Hematopoietic multipotent progenitor cell (in vitro differentiated cells): ENCODE results near the gene TIAM2. TPM values are rescaled to one million over a fixed set of nuclear protein-coding genes. Genes with fewer than 3 reads are reported as not detected.

ENCODE experiments used
- DNase-seq, 3 donors: peaks; one replicate each; pipeline ENCODE4 v3.0.0-alpha.2; 2011 to 2015; ENCODE audit warnings: low read depth in 2 of 3, low spot score in 2 of 3
- total RNA-seq: library from RNA; depleted of rRNA; stranded (reverse); fragments of >200 nt; gene quantifications from one replicate; pipeline ENCODE4 v1.2.3, GENCODE V29; 2012

TIAM2 gene
- total RNA-seq, 1 donor: 1.1 TPM

DNA sequence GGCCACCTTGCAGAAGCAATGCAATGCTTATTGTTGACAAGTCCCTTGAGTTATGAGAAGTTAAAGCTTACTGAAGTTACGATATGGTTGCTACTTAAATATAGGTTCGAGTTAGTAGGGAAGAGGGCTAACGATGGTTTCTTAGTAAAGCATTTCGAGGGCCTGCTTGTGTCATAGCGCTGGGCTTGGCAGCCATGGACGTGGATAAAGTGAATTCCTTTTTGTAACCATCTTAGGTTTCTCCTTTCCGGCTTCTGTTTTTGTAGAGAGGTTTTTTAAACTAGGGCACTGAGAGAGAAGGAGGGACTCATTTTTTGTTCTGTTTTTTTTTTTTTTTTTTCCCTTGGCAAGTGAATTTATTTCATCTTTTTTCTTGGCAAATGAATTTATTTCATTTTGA lies 27.6 kb downstream of the TIAM2 start:
- no peak for DNase-seq

DNA sequence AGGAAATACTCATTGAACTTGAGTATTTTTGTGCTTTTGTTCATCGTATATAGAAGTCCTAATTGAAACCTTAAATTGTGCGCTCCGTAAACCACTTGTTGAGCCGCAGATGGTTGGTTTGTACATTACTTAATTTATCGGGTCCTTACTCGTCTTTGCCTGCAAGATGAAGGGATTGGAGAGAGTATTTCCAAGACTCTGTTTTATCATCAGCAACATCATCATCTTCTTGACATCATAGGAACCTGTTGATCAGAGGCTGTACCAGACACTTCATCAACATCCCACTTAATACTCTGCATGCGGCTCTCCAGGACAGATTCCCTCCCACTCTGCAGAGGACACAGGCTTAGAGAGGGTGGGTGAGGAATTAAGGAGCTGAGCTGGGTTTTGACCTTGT lies 28.6 kb downstream of the TIAM2 start:
- no peak for DNase-seq

DNA sequence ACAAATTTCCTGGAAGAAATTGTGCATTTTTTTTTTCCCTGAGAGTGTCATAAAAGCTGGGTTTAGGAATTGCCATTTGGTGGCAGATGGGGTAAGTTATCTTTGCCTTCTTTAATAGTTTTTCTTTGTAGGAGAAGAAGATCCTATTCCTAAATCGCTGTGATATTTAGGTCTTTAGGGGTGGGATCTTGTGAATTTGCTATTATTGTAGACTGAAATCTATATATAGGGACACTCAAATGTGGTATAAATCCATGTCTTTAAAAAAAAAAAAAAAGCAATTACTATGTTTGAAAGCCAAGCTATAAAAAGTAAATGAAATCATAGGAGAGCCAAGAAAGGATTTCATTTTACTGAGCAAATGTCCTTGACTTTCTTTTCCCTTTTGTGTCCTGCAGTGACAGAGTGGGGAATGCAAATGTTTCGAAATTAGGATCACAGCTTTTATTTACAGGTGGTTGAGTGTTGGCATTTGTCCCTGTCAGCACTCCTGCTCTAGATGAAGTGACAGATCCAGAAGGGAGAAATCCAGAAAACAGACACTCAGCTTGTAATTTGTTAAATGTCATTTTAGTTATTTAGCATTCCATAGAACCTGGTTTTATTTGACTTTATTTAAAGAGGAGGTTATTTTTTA lies 29.4 kb downstream of the TIAM2 start:
- DNase-seq: no peak

DNA sequence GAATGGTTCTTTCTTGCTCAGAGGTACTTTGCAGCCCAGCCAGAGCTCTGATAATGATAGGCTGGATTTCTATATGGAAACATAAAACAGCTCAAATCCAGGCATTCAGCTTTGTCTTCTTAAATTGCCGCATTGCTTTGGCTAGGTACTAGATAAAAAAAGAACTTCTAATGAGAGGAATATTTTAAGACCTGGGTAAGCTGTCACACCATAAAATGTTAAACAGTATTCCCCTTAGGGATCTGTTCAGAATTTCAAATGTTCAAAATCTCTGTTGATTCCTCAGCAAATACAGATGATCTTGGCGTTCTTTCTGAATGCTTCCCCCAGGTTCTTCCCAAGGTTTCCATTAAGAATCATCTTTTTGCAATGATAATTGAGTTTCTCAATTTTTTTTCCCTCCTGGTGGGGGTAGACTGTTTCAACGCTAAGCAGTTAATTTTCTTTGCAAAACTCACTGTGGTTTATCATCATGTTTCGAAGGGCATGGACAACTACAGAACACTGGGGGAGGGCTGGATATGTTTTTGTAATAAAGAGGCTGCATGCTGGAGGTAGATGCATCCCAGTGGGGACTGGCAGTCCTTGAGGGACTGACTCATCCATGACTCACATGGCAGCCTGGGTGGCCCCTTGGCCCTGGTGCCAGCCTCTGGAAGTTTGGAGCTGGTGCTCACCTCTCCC lies 31.0 kb downstream of the TIAM2 start:
- DNase-seq: peak in 1 of 3 donors; percentile 5

DNA sequence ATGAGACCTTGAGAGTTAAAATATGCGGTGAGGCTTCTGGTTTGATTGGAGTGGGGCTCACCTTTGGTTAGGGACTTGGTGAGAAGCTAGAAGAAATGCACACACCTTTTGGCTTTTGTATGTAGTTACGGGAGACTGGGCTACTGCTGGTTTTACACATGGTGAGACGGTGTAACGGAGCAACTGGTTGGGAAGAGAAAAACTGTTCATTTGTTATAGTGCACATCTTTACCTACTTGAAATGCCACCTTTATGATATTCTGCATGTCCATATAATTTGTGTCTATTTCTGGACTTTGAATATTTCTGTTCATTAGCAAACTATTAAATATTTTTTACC lies 31.6 kb downstream of the TIAM2 start:
- no peak for DNase-seq

DNA sequence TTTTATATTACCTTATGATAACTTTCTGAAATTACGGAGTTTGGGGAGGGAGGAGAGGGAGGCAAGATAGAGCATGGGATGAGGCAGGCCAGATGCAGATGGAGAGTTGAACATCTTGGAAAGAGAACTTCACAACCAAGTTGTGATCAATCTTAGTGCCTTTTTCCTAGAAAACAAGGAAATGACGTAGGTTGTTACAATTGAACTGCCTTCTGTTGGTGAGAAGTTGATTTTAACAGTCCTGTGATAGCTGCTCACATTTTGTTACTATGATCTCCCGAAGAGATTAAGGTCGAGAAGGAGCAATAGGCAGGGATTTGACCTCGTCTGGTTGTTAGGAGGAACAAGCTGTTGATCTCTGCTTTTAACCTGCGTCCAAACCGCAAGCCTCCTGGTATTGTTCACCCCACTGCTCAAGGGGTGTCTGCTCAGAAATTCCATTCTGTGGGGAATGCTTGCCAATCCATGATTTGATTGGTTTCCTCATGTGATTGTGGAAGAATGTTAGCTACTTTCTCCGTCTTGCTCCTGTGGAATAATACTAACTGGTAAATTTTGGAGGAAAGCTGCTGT lies 35.1 kb downstream of the TIAM2 start:
- no peak for DNase-seq

DNA sequence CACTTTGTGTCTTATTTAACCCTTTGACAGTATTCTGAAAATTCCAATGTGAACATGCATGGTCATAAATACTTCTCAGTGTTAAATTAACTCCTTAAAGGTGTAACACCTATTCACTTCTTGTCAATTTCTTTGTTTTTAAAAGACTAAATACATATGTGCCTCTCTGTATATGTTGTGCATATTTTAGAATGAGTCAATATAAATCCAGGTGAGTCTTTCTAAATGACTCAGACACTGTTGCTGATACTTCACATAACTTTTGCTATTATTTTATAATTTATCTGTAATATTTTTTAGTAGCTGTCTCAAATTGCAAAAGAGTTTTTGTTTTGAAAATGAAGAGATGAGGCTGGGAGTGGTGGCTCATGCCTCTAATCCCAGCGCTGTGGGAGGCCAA lies 36.0 kb downstream of the TIAM2 start:
- no peak for DNase-seq

DNA sequence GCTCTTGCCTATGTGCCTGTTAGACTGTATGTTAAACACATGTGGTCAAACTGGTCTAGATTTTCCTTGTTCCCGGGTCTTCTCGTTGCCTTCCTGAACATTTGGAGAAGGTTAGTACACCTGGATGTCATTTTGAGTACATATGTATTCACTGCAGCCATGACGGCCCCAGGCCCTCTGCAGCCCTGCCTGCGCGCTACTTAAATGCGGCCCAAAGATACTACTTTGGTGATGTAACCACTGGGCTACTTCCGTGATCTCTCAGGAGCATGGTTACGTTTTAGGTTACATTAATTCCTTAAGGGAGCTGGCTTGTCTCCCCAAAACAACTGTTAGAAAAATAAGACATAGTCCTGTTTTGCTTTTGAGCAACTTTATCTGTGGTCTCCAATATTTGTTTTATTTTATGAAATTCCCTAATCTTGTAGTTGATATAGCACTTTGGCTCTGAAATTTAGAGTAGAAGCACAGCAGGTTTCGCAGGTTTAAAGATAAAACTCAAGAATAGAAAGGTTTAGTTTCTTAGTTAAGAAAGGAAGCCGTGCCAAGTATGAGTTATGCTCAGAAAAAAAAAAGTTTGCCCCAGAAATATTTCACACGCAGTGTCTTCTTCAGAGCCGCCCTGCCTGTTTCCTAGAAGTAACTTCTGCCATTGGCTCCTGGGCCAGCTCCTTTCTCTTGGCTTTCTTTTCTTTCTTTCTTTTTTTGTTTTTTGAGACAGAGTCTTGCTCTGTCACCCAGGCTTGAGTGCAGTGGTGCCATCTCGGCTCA lies 38.1 kb downstream of the TIAM2 start:
- DNase-seq: no peak

DNA sequence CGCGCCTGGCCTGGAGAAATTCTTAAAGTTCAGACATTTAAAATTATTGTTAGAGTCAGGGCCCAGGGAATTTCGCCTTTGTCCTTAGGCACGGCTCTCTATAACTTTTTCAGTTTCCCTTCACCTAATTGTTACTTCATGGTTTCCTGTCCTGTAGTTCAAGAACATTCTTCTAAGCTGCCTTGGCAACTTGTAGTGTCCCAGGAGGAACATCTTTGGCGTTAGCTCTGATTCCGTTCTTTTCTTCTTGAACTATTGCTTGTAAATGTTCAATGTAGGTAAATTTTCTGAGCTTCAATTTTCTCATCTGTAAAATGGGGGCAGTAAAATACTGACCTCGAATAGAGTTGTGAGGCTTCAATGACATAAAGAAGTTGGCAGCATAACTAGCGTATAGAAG lies 41.8 kb downstream of the TIAM2 start:
- no peak for DNase-seq

DNA sequence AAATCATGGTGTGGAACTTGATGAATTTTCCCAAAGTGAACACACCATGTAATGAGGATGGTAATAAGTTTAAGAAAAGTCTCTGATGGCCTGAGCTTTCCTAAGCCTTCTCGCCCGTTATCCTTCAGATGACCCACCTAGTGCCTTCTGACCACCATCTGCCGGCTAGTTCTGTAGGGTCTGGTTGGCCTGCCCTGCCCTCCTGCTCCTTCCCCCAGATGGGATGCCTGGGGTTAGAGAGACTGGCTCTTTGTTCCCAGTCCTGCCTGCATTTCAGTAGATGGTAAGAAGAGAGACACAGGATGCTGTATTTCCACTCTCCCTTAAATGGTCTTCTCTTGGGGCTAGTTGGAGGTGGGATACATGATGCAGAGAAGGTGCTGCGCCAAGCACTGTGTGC lies 43.0 kb downstream of the TIAM2 start:
- no peak for DNase-seq

DNA sequence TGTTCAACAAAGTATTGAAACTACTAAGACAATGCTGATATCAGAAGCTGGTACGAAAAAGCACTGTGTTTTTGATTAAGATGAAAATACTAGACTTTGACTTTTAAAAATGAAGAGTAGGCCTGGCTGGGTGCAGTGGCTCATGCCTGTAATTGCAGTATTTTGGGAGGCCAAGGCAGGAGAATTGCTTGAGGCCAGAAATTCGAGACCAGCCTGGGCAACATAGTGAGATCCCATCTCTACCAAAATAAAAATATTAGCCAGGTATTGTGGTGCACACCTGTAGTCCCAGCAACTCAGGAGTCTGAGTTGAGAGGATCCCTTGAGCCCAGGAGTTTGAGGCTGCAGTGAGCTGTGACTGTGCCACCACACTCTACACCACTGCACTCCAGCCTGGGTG lies 43.4 kb downstream of the TIAM2 start:
- no peak for DNase-seq

DNA sequence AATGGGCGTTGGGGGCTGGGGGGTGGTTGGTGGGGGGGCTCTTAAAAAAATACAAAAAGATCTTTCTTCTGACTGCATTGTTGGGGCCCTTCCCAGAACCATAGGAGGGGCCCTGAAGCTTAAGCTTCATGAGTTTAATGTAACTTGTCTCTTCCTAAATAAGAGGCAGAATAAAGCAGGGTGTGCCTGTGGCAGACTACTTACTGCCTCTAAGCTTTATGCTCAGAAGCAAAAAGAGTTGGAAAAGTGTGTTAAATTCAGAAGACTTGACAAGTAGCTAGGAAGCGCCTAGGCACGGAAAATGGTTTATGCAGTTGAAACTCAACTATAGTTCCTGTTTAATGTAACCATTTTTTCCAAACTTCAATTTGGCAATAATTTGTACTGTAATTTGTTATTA lies 44.5 kb downstream of the TIAM2 start:
- no peak for DNase-seq

DNA sequence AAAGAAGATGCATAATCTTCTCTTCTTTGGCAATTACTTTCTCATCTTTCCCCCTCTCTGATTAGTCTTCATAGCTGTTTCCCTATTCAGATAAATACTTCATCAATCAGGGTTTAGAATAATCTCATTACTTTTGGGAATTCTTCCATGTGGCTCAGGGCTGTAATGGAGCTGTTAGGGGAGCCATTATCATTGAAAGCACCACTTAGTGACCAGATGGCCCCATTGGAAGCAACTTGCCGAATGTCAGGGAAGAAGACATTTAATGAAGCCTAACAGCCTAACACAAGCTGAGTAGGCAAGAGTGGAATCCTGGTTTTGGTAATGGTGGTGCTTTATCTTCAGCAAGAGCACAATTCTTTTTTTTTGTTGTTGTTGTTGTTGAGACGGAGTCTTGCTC lies 45.0 kb downstream of the TIAM2 start:
- DNase-seq: no peak

DNA sequence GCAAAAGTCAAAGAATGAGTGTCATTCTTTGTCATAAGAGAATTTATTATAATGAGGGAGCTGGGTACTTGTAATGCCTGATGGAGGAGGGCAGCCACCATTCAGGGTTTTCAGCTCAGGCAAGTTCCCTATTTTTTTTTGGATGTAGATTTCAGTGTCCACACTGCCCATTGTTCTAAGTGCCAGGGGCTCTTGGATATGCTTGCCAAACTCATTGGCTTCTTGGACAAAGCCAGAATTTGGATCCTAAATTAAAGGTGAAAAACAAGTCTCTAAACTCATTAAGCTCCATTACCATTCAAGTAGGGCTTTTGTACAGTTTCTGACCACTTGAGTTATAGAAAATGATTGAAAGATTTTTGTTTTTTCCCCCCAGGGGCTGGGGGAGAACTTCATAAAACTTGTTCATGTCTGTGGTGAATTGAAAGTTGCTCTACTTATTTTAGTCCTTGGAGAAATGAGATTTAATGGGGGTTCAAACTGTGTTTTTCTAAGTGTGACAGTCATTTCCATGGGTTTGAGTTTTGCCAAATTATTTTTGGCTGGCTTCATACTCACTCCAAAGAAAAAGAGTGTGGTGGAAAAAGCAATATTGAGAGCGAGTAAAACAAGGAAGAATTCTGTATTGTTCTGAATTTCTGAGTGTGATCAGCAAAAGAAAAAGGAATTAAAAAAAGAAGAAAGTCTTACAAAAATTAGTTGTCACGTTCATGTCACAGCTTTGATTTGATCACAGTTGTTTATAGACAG lies 46.0 kb downstream of the TIAM2 start:
- peak in 1 of 3 donors; percentile 5 for DNase-seq

DNA sequence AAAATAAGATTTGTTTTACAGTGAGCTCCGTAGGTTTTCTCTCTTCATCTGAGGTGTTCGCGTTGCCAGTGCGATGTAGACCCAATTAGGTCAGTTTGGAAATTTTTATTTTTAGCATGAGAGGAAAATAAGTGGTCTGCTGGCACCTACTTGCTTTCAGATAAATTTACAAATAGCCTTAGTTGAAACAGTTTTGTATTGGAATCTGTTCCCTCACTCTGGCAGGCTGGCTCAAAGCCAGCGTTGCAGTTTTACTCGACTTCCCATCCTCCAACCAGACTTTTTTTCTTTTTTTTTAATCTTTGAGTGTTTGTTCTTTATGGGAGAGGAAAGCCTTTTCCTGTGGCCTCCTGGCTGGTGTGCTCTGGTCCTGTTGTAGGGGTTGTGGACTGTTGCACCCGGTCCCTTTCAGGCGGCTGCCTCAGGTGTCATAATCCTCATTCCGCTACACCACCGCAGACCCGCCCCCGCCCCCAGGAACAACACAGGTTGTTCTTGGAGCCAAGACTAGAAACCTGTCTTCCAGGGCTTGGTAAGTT lies 46.7 kb downstream of the TIAM2 start:
- no peak for DNase-seq

DNA sequence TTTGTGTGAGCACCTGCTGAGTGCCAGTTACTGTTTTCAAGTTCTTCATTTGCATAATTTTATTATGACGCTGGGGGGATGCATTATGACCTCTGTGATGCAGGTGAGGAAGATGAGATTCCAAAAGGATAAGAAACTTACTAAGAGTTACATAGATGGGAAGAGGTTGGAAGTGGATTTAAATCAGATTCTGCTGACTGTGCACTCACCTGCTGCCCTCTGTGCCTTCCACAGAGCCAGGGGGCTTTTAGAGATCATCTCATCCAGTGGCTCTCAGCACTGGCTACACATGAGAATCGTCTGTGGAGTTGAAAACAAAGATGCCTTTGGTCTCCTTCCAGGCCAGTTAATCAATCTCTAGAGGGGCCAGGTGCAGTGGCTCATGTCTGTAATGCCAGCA lies 47.9 kb downstream of the TIAM2 start:
- no peak for DNase-seq

DNA sequence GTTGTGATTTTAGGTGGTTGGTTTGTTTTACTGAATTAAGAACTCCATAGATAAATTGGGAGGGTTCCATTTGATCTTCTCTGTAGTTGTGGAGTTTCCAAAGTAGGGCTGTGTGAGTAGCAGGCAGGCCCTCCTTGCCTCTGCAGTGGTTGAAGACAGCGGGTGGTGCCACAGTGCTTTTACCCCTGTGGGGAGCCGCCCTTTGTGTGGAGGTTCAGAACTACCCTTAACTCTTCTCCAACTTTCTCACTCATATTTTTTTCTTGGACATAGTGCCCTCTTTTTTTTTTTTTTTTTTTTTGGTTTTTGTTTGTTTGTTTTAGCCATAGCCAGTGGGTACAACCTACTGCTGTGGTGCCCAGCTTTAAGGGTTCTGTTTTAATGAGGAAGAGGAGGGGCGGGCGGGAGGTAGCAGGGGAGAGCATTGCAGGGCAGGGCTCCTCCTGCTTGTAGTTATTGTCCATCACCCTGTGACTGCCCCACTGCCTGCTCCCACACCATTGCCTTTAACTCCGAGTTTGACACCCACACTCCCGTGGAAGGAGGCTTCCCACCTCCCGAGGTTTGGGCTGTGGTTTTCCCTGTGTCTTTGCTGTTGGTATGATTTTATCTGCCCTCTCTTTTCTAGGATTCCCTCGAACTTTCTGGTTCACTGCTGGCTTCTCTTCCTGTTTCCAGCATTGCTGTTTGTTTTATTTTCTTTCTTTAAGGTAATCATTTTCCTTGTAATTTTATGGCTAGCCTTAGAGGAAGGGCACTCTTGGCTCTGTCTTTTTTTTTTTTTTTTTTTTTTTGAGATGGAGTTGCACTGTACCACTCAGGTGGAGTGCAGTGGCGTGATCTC lies 50.7 kb downstream of the TIAM2 start:
- no peak for DNase-seq

DNA sequence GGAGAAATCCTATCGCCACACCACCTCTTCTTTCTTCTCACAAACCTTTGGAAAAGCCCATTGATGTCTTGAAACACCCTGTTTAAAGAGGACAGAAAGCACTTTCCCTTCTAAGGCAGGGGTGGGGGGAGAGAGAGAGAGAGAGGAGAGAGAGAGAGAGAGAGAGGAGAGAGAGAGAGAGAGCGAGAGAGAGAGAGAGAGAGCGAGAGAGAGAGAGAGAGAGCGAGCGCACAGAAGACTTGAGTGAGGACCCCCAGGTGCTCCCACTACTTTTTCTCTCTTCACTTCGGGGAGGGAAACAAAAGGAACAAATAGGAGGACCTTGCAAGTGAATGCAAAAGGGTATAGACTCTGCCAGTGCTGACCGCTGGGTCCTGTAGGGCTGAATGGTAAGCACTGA lies 52.4 kb downstream of the TIAM2 start:
- no peak for DNase-seq

DNA sequence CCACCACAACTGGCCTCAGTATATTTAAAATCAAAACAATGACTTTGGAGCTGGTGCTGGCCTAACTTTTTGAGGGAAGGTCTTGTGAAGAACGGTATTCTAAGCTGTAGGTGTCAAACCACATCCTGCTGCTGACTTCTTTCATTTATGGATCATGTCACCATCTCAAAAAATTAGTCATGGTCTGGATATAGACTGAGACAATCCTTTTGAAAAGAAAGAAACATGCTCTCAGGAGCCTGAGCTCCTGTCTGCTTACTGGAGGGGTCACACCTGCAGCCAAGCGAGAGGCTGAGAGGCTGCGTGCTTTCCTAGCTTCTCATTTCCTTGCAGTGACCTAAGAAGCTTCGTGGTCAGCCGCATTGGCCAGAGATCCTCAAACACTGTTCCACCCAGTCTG lies 55.2 kb downstream of the TIAM2 start:
- no peak for DNase-seq
